OCI-LY7 (cell line): Measurements from ENCODE around the gene GALNTL6.

Source experiments
- CTCF ChIP-seq: fragments of 200-600 bp; sonication (generic); conservative IDR thresholded peaks from 2 replicates; pipeline ENCODE4 v1.5.1; 2014; ENCODE audit warnings: mild to moderate bottlenecking, antibody characterized with exemption, low read length, moderate library complexity, mixed read lengths
- EZH2phosphoT487 ChIP-seq: fragments of 200-600 bp; sonication (generic); IDR thresholded peaks from 2 replicates; pipeline ENCODE4 v1.6.1; 2018; ENCODE audit warnings: low read depth, borderline replicate concordance, mild to moderate bottlenecking, mixed run types, antibody characterized with exemption, low read length, moderate library complexity, mixed read lengths

GRCh38 chr4:172149329-172149728 is 336.1 kb downstream of the GALNTL6 start:
- no peak for TF ChIP-seq EZH2phosphoT487
- TF ChIP-seq CTCF: no peak
